ENCODE data around the gene CCNI. TPM values are rescaled to one million over a fixed set of nuclear protein-coding genes. Genes with fewer than 3 reads are reported as not detected.
"Not testable (repeated sequence)": the region's sequence is repeated elsewhere in the genome, so short reads cannot be mapped to it uniquely, and the experiment has no call there.

The CCNI gene
- total and polyA plus RNA-seq, 2 experiments from 2014 or later, result 121 to 166 TPM

DNA sequence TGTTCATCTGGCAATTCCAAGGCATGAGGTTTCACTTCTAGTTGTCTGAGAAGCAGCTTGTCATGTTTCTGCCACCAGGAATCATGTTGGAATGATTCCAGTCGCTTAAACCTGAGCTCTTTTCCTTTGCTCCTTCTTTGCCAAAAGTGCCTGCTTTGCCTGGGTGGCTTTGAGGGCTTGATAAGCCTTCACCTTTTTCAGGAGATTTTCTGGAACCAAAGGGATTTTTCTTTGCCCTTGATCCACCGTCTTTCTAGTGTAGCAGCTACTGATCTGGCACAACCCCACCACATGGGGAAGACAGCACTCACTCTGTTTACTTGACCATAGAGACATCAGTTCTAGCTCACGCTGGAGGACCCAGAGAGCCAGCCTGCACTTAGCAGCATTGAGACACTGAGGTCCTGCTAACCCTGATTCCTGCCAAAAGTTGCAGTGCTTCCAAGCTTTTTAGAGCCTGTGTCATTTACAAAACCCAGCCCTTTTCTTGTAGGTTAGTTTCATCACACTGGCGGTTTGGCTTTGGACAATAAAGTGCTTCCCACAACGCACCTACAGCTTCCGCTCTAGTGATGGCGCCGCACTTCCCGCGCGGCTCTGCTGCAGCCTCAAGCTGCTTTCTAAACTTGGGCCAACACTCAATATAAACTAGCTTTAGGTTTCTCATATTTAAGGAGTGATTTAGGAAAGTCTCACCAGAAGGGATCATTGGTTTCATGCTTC, 7.3 kb upstream of the CCNI start:
- TF ChIP-seq EZH2 (IDR thresholded peaks at IDR 0.05; ENCODE audit: insufficient read depth, poor library complexity, severe bottlenecking) (no peak), EZH2phosphoT487 (IDR thresholded peaks at IDR 0.05; ENCODE audit: insufficient read depth, low read depth) (no peak)
- in situ Hi-C loops (cut with MboI), result no loop called here
- H3K4me2 ChIP-seq (ENCODE audit: unreplicated experiment), result no peak overlapping the region
- no peaks in the 10 kb centered on the region for H3K9me2 ChIP-seq (ENCODE audit: insufficient read depth)
- H3K9me3 ChIP-seq (ENCODE audit: low read depth), result no peaks in the 10 kb centered on the region
- WGBS, 2 experiments (ENCODE audit: low coverage in 1 of 2, low lambda C conversion rate in 2 of 2, missing lambda C conversion rate in 2 of 2), result 91 to 92% methylated on average over 11 of the region's 11 CpGs
- no peak overlapping the region for H2AFZ ChIP-seq
- no peak overlapping the region for H3K4me3 ChIP-seq
- no peak overlapping the region for H3K9ac ChIP-seq
- no peaks in the 10 kb centered on the region for H3F3A ChIP-seq (ENCODE audit: insufficient read depth)
- no peaks in the 10 kb centered on the region for H3K36me3 ChIP-seq (ENCODE audit: low read depth)
- H3K4me1 ChIP-seq (ENCODE audit: insufficient read depth), result no peaks in the 10 kb centered on the region
- H3K79me2 ChIP-seq (ENCODE audit: insufficient read depth), result peaks cover 12% of the 10 kb centered on the region
- H4K20me1 ChIP-seq (ENCODE audit: insufficient read depth), result no peaks in the 10 kb centered on the region
- no peak overlapping the region for H3K27ac ChIP-seq
- DNase-seq, result no peak
- no peaks in the 10 kb centered on the region for H3K27me3 ChIP-seq (replicated peaks; ENCODE audit: insufficient read depth)

- H4K20me1 ChIP-seq (ENCODE audit: insufficient read depth); H3K27ac ChIP-seq; H3K9ac ChIP-seq; H3K4me3 ChIP-seq; DNase-seq; H3K4me2 ChIP-seq (ENCODE audit: unreplicated experiment); H3K27me3 ChIP-seq (replicated peaks; ENCODE audit: insufficient read depth); in situ Hi-C loops (cut with MboI); H3K36me3 ChIP-seq (ENCODE audit: low read depth); H3F3A ChIP-seq (ENCODE audit: insufficient read depth); H3K9me3 ChIP-seq (ENCODE audit: low read depth); H3K9me2 ChIP-seq (ENCODE audit: insufficient read depth); H3K4me1 ChIP-seq (ENCODE audit: insufficient read depth); H2AFZ ChIP-seq: not testable (repeated sequence)
- 98 to 99% methylated on average over 7 of the region's 7 CpGs for WGBS, 2 experiments (ENCODE audit: low coverage in 1 of 2, low lambda C conversion rate in 2 of 2, missing lambda C conversion rate in 2 of 2)
- H3K79me2 ChIP-seq (ENCODE audit: insufficient read depth), result peaks cover 29% of the 10 kb centered on the region
Measured at GRCh38 chr4:77080806-77081205, 5.0 kb upstream of the CCNI start.

DNA sequence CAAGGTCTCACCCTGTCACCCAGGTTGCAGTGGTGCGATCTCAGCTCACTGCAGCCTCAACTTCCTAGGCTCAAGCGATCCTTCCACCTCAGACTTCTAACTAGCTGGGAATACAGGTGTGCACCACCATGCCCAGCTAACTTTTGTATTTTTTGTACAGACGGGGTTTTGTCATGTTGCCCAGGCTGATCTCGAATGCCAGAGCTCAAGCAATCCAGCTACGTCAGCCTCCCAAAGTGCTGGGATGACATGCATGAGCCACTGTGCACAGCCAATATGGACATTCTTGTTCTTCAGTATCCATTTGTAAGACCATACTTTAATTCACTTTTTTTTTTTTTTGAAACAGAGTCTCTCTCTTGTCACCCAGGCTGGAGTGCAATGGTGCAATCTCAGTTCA, 3.5 kb upstream of the CCNI start:
- Histone ChIP-seq H3K9me3 (ENCODE audit: low read depth) (no peaks in the 10 kb centered on the region), H3K36me3 (ENCODE audit: low read depth) (no peaks in the 10 kb centered on the region), H3F3A (ENCODE audit: insufficient read depth) (peaks cover 8% of the 10 kb centered on the region), H2AFZ (no peak overlapping the region), H4K20me1 (ENCODE audit: insufficient read depth) (peaks cover 2% of the 10 kb centered on the region; the same call in 1 of the 2 replicates), H3K9ac (no peak overlapping the region), H3K27me3 (replicated peaks; ENCODE audit: insufficient read depth) (no peaks in the 10 kb centered on the region), H3K4me2 (ENCODE audit: unreplicated experiment) (no peak overlapping the region), H3K79me2 (ENCODE audit: insufficient read depth) (peaks cover 40% of the 10 kb centered on the region), H3K4me3 (no peak overlapping the region), H3K9me2 (ENCODE audit: insufficient read depth) (no peaks in the 10 kb centered on the region), H3K27ac (no peak overlapping the region), H3K4me1 (ENCODE audit: insufficient read depth) (peaks cover 8% of the 10 kb centered on the region; the same call in 1 of the 2 replicates)
- no peak for DNase-seq
- in situ Hi-C loops (cut with MboI), result no loop called here
- WGBS, 2 experiments (ENCODE audit: low coverage in 1 of 2, low lambda C conversion rate in 2 of 2, missing lambda C conversion rate in 2 of 2), result 77 to 82% methylated on average over 5 of the region's 5 CpGs
- no peak for TF ChIP-seq EZH2 (IDR thresholded peaks at IDR 0.05; ENCODE audit: insufficient read depth, poor library complexity, severe bottlenecking)
- TF ChIP-seq EZH2phosphoT487 (IDR thresholded peaks at IDR 0.05; ENCODE audit: insufficient read depth, low read depth), result no peak

DNA sequence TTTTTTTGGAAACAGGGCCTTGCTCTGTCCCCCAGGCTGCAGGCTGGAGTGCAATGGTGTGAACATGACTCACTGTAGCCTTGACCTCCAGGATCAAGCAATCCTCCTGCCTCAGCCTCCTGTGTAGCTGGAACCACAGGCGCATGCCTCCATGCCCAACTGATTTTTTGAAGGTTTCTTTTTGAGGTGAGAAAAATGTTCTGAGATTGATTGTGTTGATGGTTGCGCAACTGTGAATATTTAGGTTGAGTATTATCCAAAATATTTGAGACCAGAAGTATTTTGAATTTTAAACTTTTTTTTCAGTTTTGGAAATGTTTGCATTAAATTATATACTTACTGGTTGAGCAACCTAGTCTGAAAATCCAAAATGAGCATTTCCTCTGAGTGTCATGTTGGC, 2.6 kb upstream of the CCNI start:
- no peak overlapping the region for H2AFZ ChIP-seq
- H3K9me3 ChIP-seq (ENCODE audit: low read depth), result no peaks in the 10 kb centered on the region
- H3K36me3 ChIP-seq (ENCODE audit: low read depth), result no peaks in the 10 kb centered on the region
- no peaks in the 10 kb centered on the region for H3K27me3 ChIP-seq (replicated peaks; ENCODE audit: insufficient read depth)
- no peak overlapping the region for H3K4me2 ChIP-seq (ENCODE audit: unreplicated experiment)
- no peak for TF ChIP-seq EZH2 (IDR thresholded peaks at IDR 0.05; ENCODE audit: insufficient read depth, poor library complexity, severe bottlenecking)
- TF ChIP-seq EZH2phosphoT487 (IDR thresholded peaks at IDR 0.05; ENCODE audit: insufficient read depth, low read depth), result no peak
- peaks cover 10% of the 10 kb centered on the region; the same call in 1 of the 2 replicates for H4K20me1 ChIP-seq (ENCODE audit: insufficient read depth)
- WGBS, 2 experiments (ENCODE audit: low coverage in 1 of 2, low lambda C conversion rate in 2 of 2, missing lambda C conversion rate in 2 of 2), result 97 to 98% methylated on average over 2 of the region's 2 CpGs
- H3K9ac ChIP-seq, result no peak overlapping the region
- DNase-seq, result no peak
- H3K9me2 ChIP-seq (ENCODE audit: insufficient read depth), result no peaks in the 10 kb centered on the region
- H3K4me3 ChIP-seq, result no peak overlapping the region
- in situ Hi-C loops (cut with MboI), result no loop called here
- H3K4me1 ChIP-seq (ENCODE audit: insufficient read depth), result peaks cover 13% of the 10 kb centered on the region
- no peak overlapping the region for H3K27ac ChIP-seq
- H3F3A ChIP-seq (ENCODE audit: insufficient read depth), result peaks cover 16% of the 10 kb centered on the region
- H3K79me2 ChIP-seq (ENCODE audit: insufficient read depth), result peaks cover 49% of the 10 kb centered on the region
